Esophagus muscularis mucosa (tissue), 3 donors: ENCODE measurements around the gene RAB44.

Experiments used
- POLR2A ChIP-seq: fragments of 450-650 bp; IDR thresholded peaks from one replicate; pipeline ENCODE4 v1.6.1; 2017; ENCODE audit warnings: antibody characterized with exemption, moderate library complexity, mild to moderate bottlenecking, low read depth
- TF ChIP-seq, protein P1 (sequence below), 3 experiments: fragments of 200-600 bp in 2 of 3; fragments of 450-650 bp in 1 of 3; sonication (generic) in 2 of 3; IDR thresholded peaks; one replicate each; pipeline ENCODE4 v1.5.1; 2017 to 2019; ENCODE audit warnings: antibody characterized with exemption in 3 of 3, mild to moderate bottlenecking in 2 of 3, moderate library complexity in 1 of 3

DNA sequence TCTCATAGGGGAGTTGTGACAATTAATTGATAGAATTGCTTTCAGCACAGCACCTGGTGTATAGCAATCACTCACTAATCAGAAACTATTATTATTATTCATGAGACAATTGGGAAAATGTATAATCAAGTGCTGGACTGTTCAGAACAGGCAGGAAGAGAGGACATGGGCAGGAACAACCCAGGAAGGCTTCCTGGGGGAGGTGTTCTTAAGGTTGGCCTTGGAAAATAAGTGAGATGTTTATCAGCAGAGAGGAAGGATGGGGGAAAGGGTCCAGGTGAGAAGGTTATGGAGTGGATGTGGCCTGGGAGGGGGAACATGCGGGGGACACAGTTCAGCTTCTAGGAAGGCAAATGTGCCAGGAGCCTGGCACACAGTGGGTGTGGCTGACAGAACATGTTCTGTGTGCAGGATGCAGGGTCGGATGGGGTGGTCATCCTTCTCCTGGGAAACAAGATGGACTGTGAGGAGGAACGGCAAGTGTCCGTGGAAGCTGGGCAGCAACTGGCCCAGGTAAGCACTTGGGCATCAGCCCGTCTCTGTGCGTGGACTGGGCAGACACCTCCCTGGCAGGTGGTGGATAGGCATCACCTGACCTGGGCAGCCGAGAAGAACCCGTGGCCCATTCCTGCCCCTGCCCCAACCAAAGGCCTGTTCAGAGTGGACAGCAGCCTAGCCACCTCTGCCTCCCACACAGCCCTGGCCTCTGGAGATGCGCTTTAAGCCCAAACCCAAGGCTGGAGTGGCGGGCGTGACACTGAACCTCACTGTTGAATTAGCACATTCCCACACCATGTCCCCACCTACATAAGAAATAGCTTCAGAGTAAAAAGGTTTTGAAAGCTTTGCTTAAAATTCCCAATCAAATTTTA, 30.9 kb downstream of the RAB44 start:
- TF ChIP-seq, protein P1, sequence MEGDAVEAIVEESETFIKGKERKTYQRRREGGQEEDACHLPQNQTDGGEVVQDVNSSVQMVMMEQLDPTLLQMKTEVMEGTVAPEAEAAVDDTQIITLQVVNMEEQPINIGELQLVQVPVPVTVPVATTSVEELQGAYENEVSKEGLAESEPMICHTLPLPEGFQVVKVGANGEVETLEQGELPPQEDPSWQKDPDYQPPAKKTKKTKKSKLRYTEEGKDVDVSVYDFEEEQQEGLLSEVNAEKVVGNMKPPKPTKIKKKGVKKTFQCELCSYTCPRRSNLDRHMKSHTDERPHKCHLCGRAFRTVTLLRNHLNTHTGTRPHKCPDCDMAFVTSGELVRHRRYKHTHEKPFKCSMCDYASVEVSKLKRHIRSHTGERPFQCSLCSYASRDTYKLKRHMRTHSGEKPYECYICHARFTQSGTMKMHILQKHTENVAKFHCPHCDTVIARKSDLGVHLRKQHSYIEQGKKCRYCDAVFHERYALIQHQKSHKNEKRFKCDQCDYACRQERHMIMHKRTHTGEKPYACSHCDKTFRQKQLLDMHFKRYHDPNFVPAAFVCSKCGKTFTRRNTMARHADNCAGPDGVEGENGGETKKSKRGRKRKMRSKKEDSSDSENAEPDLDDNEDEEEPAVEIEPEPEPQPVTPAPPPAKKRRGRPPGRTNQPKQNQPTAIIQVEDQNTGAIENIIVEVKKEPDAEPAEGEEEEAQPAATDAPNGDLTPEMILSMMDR (IDR thresholded peaks at IDR 0.05), result no peak
- no peak for TF ChIP-seq POLR2A
